H1 (cell line): Measurements from ENCODE around the gene DYNLT2B. TPM values are rescaled to one million over a fixed set of nuclear protein-coding genes. Genes with fewer than 3 reads are reported as not detected.

Source experiments
- SP4 ChIP-seq: IDR thresholded peaks from 2 replicates; pipeline ENCODE4 v1.6.1; 2012; ENCODE audit warnings: low read length, inconsistent platforms
- polyA plus RNA-seq, 7 experiments: library from polyadenylated mRNA; depleted of rRNA in 3 of 7; stranded (reverse) in 5 of 7; unstranded in 2 of 7; fragments of >200 nt in 5 of 7; fragments of 200-250 nt in 2 of 7; gene quantifications; 1 replicate in 5 of 7; 2 replicates in 1 of 7; 4 replicates in 1 of 7; pipeline versions ENCODE4 v1.2.1 to v1.2.3, GENCODE V29; 2011 to 2013; ENCODE audit warnings: missing spikeins in 2 of 7, mixed read lengths in 2 of 7
- total RNA-seq: library from RNA; stranded (reverse); fragmentation: NEBNext Ultra II Directional; extraction: Animal tissue kit (Norgen Biotek cat#: 25700); gene quantifications from 2 replicates; pipeline ENCODE4 v1.2.1, GENCODE V29; 2021

Gene DYNLT2B
- total and polyA plus RNA-seq, 2 of the 8 experiments (the other 6 are each of a cell fraction or from before 2014, with no cell fraction given), result 10.9 to 22.2 TPM

DNA sequence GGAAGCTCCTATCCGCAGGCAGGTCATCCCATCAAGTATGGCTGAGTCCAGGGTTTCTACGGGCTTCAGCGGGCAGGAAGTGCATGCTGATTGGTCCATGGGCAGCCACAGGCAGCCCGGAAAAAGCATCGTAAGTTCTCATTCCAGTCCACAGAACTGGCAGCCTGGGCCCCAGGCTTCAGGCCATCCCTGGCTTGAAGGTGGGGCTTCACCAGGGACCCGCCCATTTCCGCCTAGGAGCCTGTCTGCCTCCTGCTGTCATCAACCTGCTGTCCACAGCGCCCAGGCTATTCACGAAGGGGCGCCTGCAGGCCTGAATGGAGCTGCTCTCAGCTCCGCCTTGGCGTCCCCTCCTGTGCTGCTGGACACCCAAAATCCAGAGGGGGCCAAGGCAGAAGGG, 44.4 kb downstream of the DYNLT2B start (continued):
- no peak for TF ChIP-seq SP4
